ENCODE measurements around the gene IMMP2L. TPM values are rescaled to one million over a fixed set of nuclear protein-coding genes. Genes with fewer than 3 reads are reported as not detected.

Gene IMMP2L
- total RNA-seq, 1 experiment from 2014 or later, result 8.6 TPM

DNA sequence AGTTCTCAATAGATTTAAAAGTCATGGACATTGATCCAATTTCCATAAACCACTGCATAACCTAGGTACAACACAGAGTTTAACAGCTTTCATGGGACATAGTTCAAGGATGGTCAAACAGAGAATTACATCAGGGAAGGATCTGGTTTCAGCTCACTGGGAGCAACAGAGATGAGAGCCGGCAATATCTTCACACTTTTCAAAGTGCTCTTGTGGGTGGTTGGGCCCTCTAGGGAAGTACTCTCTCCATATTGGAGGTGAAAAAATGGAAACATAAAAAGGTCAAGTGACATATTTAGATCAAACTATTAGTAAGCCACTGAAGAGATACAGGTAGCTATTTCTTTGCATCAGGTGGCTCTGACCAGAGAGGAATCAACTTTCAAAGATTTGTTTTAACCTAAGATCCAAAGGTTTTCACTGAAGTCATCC lies 533.1 kb downstream of the IMMP2L start:
- Histone ChIP-seq H3K4me1 (ENCODE audit: insufficient read depth, low read length) (no peaks in the 10 kb centered on the region), H3K9me2 (replicated peaks; ENCODE audit: low read length) (no peaks in the 10 kb centered on the region), H4K20me1 (ENCODE audit: low read length) (no peaks in the 10 kb centered on the region), H3K4me3 (ENCODE audit: low read length) (no peak overlapping the region), H3K27ac (ENCODE audit: low read length) (no peak overlapping the region), H3K9ac (ENCODE audit: low read length) (no peak overlapping the region), H3F3A (ENCODE audit: low read length, unreplicated experiment) (no peaks in the 10 kb centered on the region), H3K79me2 (ENCODE audit: low read length) (no peaks in the 10 kb centered on the region), H2AFZ (ENCODE audit: low read length) (no peak overlapping the region), H3K4me2 (ENCODE audit: low read length) (no peak overlapping the region), H3K36me3 (ENCODE audit: low read depth, low read length) (no peaks in the 10 kb centered on the region), H3K9me3 (ENCODE audit: low read length) (no peaks in the 10 kb centered on the region), H3K27me3 (ENCODE audit: low read length) (no peaks in the 10 kb centered on the region)
- ATAC-seq (no peak), DNase-seq (no peak)
- intact Hi-C loops (cut with micrococcal nuclease), result no loop called here
- POLR2A ChIA-PET (ENCODE audit: unreplicated experiment), result no interaction called here
- CTCF ChIA-PET, result no interaction called here
- BruUV-seq (replicated peaks), result no TSS peak
- no peak for TF ChIP-seq EZH2phosphoT487 (IDR thresholded peaks at IDR 0.05; ENCODE audit: borderline replicate concordance, low read length)
- no peak for TF ChIP-seq EZH2 (IDR thresholded peaks at IDR 0.05; ENCODE audit: low read length, unreplicated experiment)
- TF ChIP-seq, protein P1, sequence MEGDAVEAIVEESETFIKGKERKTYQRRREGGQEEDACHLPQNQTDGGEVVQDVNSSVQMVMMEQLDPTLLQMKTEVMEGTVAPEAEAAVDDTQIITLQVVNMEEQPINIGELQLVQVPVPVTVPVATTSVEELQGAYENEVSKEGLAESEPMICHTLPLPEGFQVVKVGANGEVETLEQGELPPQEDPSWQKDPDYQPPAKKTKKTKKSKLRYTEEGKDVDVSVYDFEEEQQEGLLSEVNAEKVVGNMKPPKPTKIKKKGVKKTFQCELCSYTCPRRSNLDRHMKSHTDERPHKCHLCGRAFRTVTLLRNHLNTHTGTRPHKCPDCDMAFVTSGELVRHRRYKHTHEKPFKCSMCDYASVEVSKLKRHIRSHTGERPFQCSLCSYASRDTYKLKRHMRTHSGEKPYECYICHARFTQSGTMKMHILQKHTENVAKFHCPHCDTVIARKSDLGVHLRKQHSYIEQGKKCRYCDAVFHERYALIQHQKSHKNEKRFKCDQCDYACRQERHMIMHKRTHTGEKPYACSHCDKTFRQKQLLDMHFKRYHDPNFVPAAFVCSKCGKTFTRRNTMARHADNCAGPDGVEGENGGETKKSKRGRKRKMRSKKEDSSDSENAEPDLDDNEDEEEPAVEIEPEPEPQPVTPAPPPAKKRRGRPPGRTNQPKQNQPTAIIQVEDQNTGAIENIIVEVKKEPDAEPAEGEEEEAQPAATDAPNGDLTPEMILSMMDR (conservative IDR thresholded peaks at IDR 0.05; ENCODE audit: low read depth, low read length), result no peak

DNA sequence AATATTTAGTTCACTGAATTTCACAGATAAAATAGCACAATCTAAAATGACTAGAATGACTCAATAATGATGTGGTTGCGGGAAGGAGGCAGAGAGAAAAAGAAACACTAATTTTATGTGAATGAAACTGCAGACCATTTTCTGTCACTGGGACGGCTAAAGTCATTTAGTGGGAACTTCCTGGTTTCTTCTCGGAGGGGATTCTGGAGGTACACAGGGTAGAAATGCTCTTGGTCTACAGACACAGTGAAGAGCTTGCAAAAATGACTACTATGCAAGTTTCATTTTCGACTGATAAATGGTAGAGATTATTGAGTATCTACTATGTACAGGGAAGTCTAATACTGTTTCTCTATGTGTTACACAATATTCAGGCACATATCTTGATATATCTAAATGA lies 534.9 kb downstream of the IMMP2L start:
- H3K27ac ChIP-seq (ENCODE audit: low read length), result no peak overlapping the region
- no peak overlapping the region for H2AFZ ChIP-seq (ENCODE audit: low read length)
- no peaks in the 10 kb centered on the region for H3K27me3 ChIP-seq (ENCODE audit: low read length)
- no peaks in the 10 kb centered on the region for H3K4me1 ChIP-seq (ENCODE audit: insufficient read depth, low read length)
- no TSS peak for BruUV-seq (replicated peaks)
- no peak for ATAC-seq
- no peak overlapping the region for H3K4me2 ChIP-seq (ENCODE audit: low read length)
- no peaks in the 10 kb centered on the region for H3F3A ChIP-seq (ENCODE audit: low read length, unreplicated experiment)
- no peaks in the 10 kb centered on the region for H3K36me3 ChIP-seq (ENCODE audit: low read depth, low read length)
- TF ChIP-seq, protein P1 (conservative IDR thresholded peaks at IDR 0.05; ENCODE audit: low read depth, low read length), result no peak
- TF ChIP-seq EZH2phosphoT487 (IDR thresholded peaks at IDR 0.05; ENCODE audit: borderline replicate concordance, low read length) (no peak), EZH2 (IDR thresholded peaks at IDR 0.05; ENCODE audit: low read length, unreplicated experiment) (no peak)
- no peaks in the 10 kb centered on the region for H3K9me3 ChIP-seq (ENCODE audit: low read length)
- POLR2A ChIA-PET (ENCODE audit: unreplicated experiment), result no interaction called here
- CTCF ChIA-PET, result no interaction called here
- H3K79me2 ChIP-seq (ENCODE audit: low read length), result no peaks in the 10 kb centered on the region
- no peak for DNase-seq
- intact Hi-C loops (cut with micrococcal nuclease), result no loop called here
- no peaks in the 10 kb centered on the region for H3K9me2 ChIP-seq (replicated peaks; ENCODE audit: low read length)
- no peaks in the 10 kb centered on the region for H4K20me1 ChIP-seq (ENCODE audit: low read length)
- H3K4me3 ChIP-seq (ENCODE audit: low read length), result no peak overlapping the region
- no peak overlapping the region for H3K9ac ChIP-seq (ENCODE audit: low read length)

DNA sequence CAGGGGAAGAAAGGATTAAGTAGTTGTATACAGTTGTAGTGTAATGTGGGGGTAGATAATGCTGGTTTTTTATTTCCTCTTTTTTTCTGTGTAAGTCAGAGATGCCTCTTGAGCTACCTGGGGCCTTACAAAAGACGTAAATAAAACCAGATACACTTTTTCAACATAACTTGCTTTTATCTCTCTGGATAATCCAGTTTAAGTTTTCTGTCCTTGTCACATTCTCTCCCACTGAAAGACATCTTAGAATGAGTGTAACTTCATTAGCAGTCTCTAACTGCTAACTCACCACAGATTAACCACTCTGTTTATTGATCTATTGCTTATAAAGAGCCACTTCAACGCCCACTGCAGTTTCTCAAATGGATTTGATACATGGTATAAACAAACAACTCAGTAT lies 535.5 kb downstream of the IMMP2L start:
- H3K9me2 ChIP-seq (replicated peaks; ENCODE audit: low read length), result no peaks in the 10 kb centered on the region
- DNase-seq (no peak), ATAC-seq (no peak)
- H3K27me3 ChIP-seq (ENCODE audit: low read length), result no peaks in the 10 kb centered on the region
- H3K79me2 ChIP-seq (ENCODE audit: low read length), result no peaks in the 10 kb centered on the region
- no peaks in the 10 kb centered on the region for H3K9me3 ChIP-seq (ENCODE audit: low read length)
- no peak overlapping the region for H3K4me3 ChIP-seq (ENCODE audit: low read length)
- H3K9ac ChIP-seq (ENCODE audit: low read length), result no peak overlapping the region
- H3K4me1 ChIP-seq (ENCODE audit: insufficient read depth, low read length), result no peaks in the 10 kb centered on the region
- H2AFZ ChIP-seq (ENCODE audit: low read length), result no peak overlapping the region
- intact Hi-C loops (cut with micrococcal nuclease), result no loop called here
- ChIA-PET CTCF (no interaction called here), POLR2A (ENCODE audit: unreplicated experiment) (no interaction called here)
- H3K27ac ChIP-seq (ENCODE audit: low read length), result no peak overlapping the region
- H4K20me1 ChIP-seq (ENCODE audit: low read length), result no peaks in the 10 kb centered on the region
- no peaks in the 10 kb centered on the region for H3K36me3 ChIP-seq (ENCODE audit: low read depth, low read length)
- TF ChIP-seq, protein P1 (conservative IDR thresholded peaks at IDR 0.05; ENCODE audit: low read depth, low read length), result no peak
- TF ChIP-seq EZH2 (IDR thresholded peaks at IDR 0.05; ENCODE audit: low read length, unreplicated experiment) (no peak), EZH2phosphoT487 (IDR thresholded peaks at IDR 0.05; ENCODE audit: borderline replicate concordance, low read length) (no peak)
- no TSS peak for BruUV-seq (replicated peaks)
- no peaks in the 10 kb centered on the region for H3F3A ChIP-seq (ENCODE audit: low read length, unreplicated experiment)
- no peak overlapping the region for H3K4me2 ChIP-seq (ENCODE audit: low read length)
